Activated CD8-positive, alpha-beta memory T cell treated with anti-CD3 and anti-CD28 coated beads, Interleukin-2, amount 50 U/mL, for 48 hours (primary cell): ENCODE data around the gene ZG16B.

Experiments used
- DNase-seq: peaks from one replicate; pipeline ENCODE4 v3.0.0-alpha.2; 2020

ZG16B gene

DNA sequence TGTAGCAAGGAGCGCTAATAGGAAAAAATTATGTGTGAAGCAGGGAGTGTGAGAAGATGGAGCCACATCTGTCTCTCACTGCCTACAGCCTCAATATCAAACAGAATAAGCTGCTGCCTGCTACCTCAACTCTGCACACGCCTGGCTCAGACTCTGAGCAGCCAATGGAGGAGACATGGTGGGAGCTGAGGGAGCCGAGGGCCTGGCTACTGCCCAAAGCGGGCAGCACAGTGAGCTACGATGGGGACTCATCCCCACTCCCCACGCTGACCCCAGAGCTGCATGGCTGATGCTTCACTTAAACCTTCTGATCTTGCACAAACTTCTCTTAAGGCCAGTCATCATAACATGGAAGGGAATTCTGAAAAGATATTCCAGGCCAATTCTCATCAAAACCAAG is 41.8 kb downstream of the ZG16B start:
- DNase-seq, result no peak

GRCh38 chr16:2874032-2874911 is 44.2 kb downstream of the ZG16B start:
- no peak for DNase-seq

DNA sequence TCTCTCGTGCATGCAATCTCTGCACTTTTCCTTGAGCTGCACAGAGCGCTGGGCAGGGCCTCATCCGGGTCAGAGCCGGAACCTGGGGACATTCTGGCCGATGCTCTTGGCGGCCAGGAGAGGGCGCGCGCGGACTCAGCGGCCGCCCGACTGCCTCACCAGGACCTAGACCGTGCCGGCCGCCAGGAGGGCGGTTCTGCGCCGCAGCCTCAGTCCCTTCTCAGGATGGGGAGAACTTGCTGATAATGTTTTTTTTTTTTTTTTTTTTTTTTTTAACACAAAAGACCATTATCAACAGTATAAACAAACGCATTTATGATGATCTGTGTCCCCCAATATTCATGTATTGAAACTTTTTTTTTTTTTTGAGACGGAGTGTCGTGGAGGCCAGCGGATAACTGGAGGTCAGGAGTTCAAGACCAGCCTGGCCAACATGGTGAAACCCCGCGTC is 44.8 kb downstream of the ZG16B start:
- peak; percentile 87 for DNase-seq

GRCh38 chr16:2879854-2880508 is 49.9 kb downstream of the ZG16B start:
- DNase-seq, result no peak
